Stimulated activated CD8-positive, alpha-beta memory T cell treated with anti-CD3 and anti-CD28 coated beads, Interleukin-15, amount 100 ng/mL, for 1 hour (primary cell): ENCODE results near the gene STARD3.

ENCODE experiments used
- DNase-seq: peaks from one replicate; pipeline ENCODE4 v3.0.0-alpha.2; 2020; ENCODE audit warnings: low read depth

The STARD3 gene

DNA sequence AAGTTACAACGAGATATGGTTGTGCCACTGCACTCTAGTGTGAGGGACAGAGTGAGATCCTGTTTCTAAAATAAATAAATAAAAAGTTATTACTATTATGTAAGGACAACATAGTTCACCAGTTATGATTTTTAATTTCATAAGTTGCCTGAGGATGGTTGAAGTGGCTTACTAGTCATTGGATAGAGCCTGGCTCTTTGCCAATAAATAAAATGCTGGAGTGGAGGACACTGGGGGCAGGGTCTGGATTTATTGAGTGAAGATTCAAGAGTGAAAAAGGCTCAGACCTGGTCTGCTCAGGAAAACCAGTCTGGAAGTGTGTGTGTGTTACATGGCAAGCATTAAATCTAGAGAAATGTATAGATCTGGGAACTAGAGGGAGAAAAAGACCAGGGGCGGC is 2.1 kb downstream of the STARD3 start:
- no peak for DNase-seq

GRCh38 chr17:39639566-39640458 is 2.9 kb downstream of the STARD3 start:
- no peak for DNase-seq

DNA sequence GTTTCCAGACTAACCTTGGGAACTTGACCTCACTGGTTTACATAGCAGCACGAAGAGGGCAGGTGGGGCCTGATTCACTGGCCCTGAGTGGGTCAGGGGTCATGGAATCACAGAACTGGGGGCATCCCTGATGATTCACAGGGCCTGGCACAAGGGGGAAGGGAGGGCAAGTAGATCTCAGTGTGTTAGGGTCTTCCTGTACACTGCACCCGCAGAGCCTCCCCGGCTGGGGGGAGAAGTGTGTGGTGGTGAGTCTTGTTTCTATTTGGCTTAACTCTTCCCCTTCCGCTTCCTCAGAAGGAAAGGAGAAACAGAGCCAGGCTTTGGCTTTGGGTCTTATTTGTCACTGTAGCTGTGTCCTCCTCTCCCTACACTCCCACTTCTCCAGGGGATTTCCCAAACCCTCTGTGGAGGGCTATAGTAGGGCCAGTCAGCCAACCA is 3.7 kb downstream of the STARD3 start:
- no peak for DNase-seq

DNA sequence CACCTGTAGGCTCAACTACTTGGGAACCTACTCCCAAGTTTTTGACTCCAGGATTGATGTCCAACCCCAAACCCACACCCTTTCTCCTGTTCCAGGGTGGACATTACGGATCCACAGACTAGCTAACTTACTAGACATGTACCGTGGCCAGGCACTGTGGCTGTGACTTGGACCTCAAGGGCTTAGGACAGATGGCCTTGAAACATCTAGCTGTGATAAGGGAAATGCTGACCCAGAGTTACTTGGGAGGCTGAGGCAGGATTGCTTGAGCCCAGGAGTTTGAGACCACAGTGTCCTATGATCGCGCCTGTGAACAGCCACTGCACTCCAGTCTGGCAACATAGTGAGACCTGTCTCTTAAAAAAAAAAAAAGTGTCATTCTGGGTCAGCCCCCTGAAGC is 4.2 kb downstream of the STARD3 start:
- DNase-seq, result no peak

GRCh38 chr17:39641883-39642282 is 4.9 kb downstream of the STARD3 start:
- no peak for DNase-seq

- no peak for DNase-seq
Measured at GRCh38 chr17:39642291-39643074, 5.5 kb downstream of the STARD3 start.

- DNase-seq, result no peak
Measured at GRCh38 chr17:39643271-39643670, 6.3 kb downstream of the STARD3 start.

- DNase-seq, result no peak
Measured at GRCh38 chr17:39647256-39647655, 10.3 kb downstream of the STARD3 start.

DNA sequence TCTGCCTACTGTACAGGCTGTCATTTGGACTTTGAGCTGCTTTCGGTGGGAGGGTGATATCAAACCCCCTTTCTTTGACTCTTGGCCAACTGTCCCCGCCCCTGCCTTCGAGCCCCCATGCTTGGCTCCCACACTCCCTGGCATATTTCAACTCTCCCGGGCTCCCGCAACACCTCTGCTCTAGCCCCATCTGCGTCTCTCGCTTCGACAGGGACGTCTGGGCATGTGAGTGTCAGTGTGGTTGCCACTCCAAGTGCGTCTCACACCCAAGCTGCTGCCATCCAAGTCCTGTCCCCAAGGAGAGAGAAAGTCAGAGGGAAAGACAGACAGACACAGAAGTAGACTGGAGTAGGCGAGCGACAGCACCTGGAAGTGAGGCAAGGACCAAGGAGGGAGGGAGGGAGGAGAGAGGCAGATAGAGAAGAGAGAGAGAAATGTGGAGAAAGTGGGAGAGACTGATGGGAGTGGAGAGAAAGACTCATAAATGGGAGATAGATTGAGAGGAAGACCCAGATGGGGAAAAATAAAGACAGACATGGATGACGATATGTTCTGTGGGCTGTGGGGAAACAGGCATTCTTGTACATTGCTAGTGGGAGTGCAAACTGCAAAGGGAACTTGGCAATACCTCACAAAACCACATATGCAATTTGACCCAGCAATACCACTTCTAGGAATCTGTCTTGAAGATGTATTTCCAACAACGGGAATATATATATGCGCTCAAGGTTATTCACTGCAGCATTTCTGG is 11.8 kb downstream of the STARD3 start:
- DNase-seq, result no peak

DNA sequence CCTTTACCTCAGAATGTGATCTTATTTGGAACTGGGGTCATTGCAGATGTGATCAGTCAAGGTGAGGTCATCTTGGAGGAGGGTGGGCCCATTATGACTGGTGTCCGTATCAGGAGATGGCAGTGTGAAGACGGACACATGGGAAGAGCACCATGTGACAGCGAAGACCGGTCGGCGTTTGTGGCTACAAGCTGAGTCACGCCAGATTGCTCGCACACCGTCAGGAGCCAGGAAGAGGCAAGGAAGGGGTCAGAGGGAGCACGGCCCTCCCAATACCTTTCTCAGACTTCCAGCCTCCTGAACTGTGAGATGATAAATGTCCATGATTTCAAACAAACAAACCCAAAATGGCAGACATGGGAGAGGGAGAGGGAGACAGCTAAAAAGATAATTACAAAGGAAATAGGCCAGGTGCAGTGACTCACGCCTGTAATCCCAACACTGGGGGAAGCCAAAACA is 13.2 kb downstream of the STARD3 start:
- DNase-seq, result no peak

GRCh38 chr17:39651923-39652586 is 15.1 kb downstream of the STARD3 start:
- DNase-seq, result no peak

GRCh38 chr17:39652587-39653315 is 15.8 kb downstream of the STARD3 start:
- no peak for DNase-seq

GRCh38 chr17:39653316-39653661 is 16.3 kb downstream of the STARD3 start:
- no peak for DNase-seq

DNA sequence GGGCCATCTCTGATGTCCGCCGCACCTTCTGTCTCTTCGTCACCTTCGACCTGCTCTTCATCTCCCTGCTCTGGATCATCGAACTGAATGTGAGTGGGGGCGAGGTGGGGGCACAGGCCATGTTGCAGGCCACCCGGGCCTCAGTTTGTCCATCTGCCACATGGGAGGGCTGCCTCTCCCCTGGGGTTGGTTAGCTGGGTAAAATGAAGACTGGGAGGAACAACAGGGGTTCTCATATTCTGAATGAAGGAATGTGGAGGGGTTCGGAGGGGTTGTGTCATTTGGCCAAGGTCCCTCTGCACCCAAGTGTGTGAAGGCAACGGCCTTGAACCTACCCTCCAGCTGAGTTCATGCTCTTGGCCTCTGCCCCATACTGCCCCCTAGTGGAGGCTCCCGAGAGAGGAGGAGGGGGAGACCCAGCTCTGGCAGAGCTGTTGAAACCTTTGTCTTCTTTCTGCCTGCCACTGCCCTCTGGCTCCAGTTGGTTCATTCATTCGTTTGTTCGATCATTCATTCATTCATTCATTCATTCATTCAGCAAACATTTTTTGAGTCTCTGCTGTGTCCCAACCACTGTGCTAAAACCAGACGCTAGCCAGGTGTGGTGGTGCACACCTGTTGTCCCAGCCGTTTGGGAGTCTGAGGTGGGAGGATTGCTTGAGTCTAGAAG is 16.9 kb downstream of the STARD3 start:
- peak; percentile 70 for DNase-seq

DNA sequence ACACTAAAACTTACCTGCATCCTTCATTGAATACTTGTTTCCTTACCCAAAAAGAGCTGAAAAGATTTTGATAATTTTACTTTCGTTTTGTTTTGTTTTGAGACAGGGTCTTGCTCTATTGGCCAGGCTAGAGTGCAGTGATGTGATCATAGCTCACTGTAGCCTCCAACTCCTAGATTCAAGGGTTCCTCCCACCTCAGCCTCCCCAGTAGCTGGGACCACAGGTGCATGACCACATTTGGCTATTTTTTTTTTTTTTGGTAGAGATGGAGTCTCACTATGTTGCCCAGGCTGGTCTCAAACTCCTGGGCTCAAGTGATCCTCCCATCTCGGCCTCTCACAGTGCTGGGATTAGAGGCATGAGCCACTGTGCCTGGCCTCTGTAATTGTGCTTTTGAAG is 18.2 kb downstream of the STARD3 start:
- DNase-seq, result no peak

DNA sequence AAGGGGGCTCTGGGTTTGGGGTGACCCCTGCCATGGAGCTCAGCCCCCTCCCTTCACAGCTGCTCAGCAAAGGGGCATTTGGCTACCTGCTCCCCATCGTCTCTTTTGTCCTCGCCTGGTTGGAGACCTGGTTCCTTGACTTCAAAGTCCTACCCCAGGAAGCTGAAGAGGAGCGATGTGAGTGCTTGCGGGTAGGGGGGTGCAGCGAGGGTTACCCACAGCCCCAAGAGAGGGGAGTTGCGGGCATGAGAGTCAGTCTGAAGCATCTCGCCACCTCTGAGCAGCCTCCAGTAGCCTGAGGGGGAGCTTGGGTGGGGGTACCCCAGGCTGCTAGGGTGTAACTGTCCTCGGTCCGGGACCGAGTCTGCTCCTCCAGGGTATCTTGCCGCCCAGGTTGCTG is 21.4 kb downstream of the STARD3 start:
- DNase-seq, result no peak

DNA sequence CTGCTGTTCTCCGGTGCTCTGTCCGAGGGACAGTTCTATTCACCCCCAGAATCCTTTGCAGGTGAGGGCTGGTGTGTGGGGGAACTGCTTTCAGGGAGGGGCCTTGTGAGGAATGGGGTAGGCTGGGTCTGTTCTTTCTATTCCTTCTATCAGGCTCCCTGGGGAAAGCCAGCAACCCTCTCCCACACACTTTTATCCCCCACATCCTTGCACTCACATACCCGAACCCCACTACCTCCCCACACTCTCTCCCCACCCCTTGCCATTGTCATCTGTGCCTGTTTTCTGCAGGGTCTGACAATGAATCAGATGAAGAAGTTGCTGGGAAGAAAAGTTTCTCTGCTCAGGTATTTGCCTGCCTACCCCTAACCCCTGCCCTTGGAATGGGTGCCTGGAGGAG is 21.8 kb downstream of the STARD3 start:
- no peak for DNase-seq

- no peak for DNase-seq
Measured at GRCh38 chr17:39659279-39660010, 22.5 kb downstream of the STARD3 start.

- DNase-seq, result no peak
Measured at GRCh38 chr17:39660011-39660360, 23.0 kb downstream of the STARD3 start.
